CD4-positive, alpha-beta T cell treated with Interferon alpha-2 for 1 hour (primary cell): Measurements from ENCODE around the gene PDX1.

Experiments used
- DNase-seq, 2 donors: peaks; one replicate each; pipeline ENCODE4 v3.0.0-alpha.2; 2020 to 2022

PDX1 gene

GRCh38 chr13:27919934-27920676 is at the start of gene PDX1:
Gene PDX1 (plus strand): TSS chr13:27920000. CDS start chr13:27920139, 139 bp downstream.
- no peak for DNase-seq

GRCh38 chr13:27878274-27878673 is 41.5 kb upstream of the PDX1 start:
- no peak for DNase-seq

GRCh38 chr13:27889471-27889870 is 30.3 kb upstream of the PDX1 start:
- no peak for DNase-seq

GRCh38 chr13:27896726-27897125 is 23.1 kb upstream of the PDX1 start:
- no peak for DNase-seq

- DNase-seq = no peak
Observed at GRCh38 chr13:27904719-27905118, 15.1 kb upstream of the PDX1 start.

- DNase-seq = no peak
Observed at GRCh38 chr13:27905650-27906049, 14.2 kb upstream of the PDX1 start.

GRCh38 chr13:27907121-27907787 is 12.5 kb upstream of the PDX1 start:
- DNase-seq = no peak

- DNase-seq = no peak
Observed at GRCh38 chr13:27909378-27909777, 10.4 kb upstream of the PDX1 start.

- no peak for DNase-seq
Observed at GRCh38 chr13:27911521-27911920, 8.3 kb upstream of the PDX1 start.

GRCh38 chr13:27913160-27913559 is 6.6 kb upstream of the PDX1 start:
- DNase-seq = no peak

- DNase-seq = no peak
Observed at GRCh38 chr13:27915301-27916207, 4.2 kb upstream of the PDX1 start.

- DNase-seq = no peak
Observed at GRCh38 chr13:27917121-27917947, 2.5 kb upstream of the PDX1 start.

GRCh38 chr13:27918041-27918917 is 1.5 kb upstream of the PDX1 start:
- DNase-seq = no peak

GRCh38 chr13:27918918-27919658 is 712 bp upstream of the PDX1 start:
- DNase-seq = no peak

GRCh38 chr13:27919659-27919933 is 204 bp upstream of the PDX1 start:
- no peak for DNase-seq

GRCh38 chr13:27920677-27921420 is 1.0 kb downstream of the PDX1 start:
- DNase-seq = no peak

GRCh38 chr13:27921421-27921960 is 1.7 kb downstream of the PDX1 start:
- no peak for DNase-seq

- DNase-seq = no peak
Observed at GRCh38 chr13:27921961-27922882, 2.4 kb downstream of the PDX1 start.
